GM12878 (cell line): ENCODE measurements around the gene FOXI1. TPM values are rescaled to one million over a fixed set of nuclear protein-coding genes. Genes with fewer than 3 reads are reported as not detected.

ENCODE experiments used
- ATAC-seq: fragments of 200-7000 bp; cut with Tn5 transposase; 3 replicates; pipeline ENCODE4 v1.9.1; 2020; ENCODE audit warnings: mild to moderate bottlenecking, moderate library complexity
- BruUV-seq: library from RNA; stranded (reverse); fragments of 400-500 nt; replicated peaks from 2 replicates; lab custom pipeline; 2021; lab: Mats Ljungman, UMichigan
- CTCF ChIA-PET: fragments of 300-600 bp; sonication (Branson Sonifier 250); formaldehyde crosslinking; extraction: SDS; loops from one replicate; lab custom pipeline; 2021; ENCODE audit warnings: inconsistent platforms; lab: Yijun Ruan, JAX
- POLR2A ChIA-PET: fragments of 350-600 bp; formaldehyde crosslinking; extraction: SDS; loops from one replicate; lab custom pipeline; 2021; ENCODE audit warnings: inconsistent platforms; lab: Charles Lee
- RAD21 ChIA-PET: fragments of 300-600 bp; sonication (Branson Sonifier 250); formaldehyde crosslinking; loops from one replicate; lab custom pipeline; 2023; ENCODE audit warnings: antibody characterized with exemption; ENCODE audit not compliant: unreplicated experiment; lab: Charles Lee
- SMC1A ChIA-PET: fragments of 300-600 bp; sonication (Branson Sonifier 250); formaldehyde crosslinking; loops from one replicate; lab custom pipeline; 2023; ENCODE audit not compliant: unreplicated experiment, uncharacterized antibody; lab: Charles Lee
- DNase-seq: peaks from one replicate; pipeline ENCODE4 v3.0.0-alpha.2; 2011; ENCODE audit warnings: low read depth, low spot score
- FAIRE-seq: peaks from 3 replicates; lab custom pipeline; 2011; peaks lifted over from hg19 to GRCh38; lab: Jason Lieb, UNC
- H2AFZ ChIP-seq: 2 replicates; pipeline ENCODE4 v1.6.0; 2011; ENCODE audit warnings: low read depth, low read length, control low read depth; ENCODE audit not compliant: control insufficient read depth
- H3K27ac ChIP-seq: 2 replicates; pipeline ENCODE4 v1.5.1; 2011; ENCODE audit warnings: control low read depth; ENCODE audit not compliant: control insufficient read depth, insufficient read depth
- H3K27me3 ChIP-seq, 2 experiments: replicated peaks in 1 of 2; 2 replicates each; pipeline versions ENCODE4 v1.6.0 to v1.6.1; 2011; ENCODE audit warnings: low read length in 1 of 2; ENCODE audit not compliant: control insufficient read depth in 2 of 2, insufficient read depth in 2 of 2
- H3K36me3 ChIP-seq, 2 experiments: 2 replicates each; pipeline ENCODE4 v1.5.1; 2011; ENCODE audit warnings: low read length in 1 of 2; ENCODE audit not compliant: control insufficient read depth in 2 of 2, insufficient read depth in 2 of 2
- H3K4me1 ChIP-seq: 2 replicates; pipeline ENCODE4 v1.6.1; 2011; ENCODE audit warnings: mild to moderate bottlenecking, low read length, moderate library complexity, mixed read lengths; ENCODE audit not compliant: control insufficient read depth, insufficient read depth
- H3K4me2 ChIP-seq: 2 replicates; pipeline ENCODE4 v1.6.0; 2011; ENCODE audit warnings: control low read depth; ENCODE audit not compliant: control insufficient read depth, insufficient read depth
- H3K4me3 ChIP-seq: fragments of 200-600 bp; sonication (generic); 2 replicates; pipeline ENCODE4 v1.5.1; 2016
- H3K79me2 ChIP-seq: 2 replicates; pipeline ENCODE4 v1.6.0; 2011; ENCODE audit warnings: low read length; ENCODE audit not compliant: control insufficient read depth, insufficient read depth
- H3K9ac ChIP-seq: 2 replicates; pipeline ENCODE4 v1.8.0; 2011; ENCODE audit warnings: low read length, control low read depth, mixed read lengths; ENCODE audit not compliant: control insufficient read depth, insufficient read depth
- H3K9me3 ChIP-seq: replicated peaks from 3 replicates; pipeline ENCODE4 v1.5.1; 2011; ENCODE audit warnings: mild to moderate bottlenecking, low read length; ENCODE audit not compliant: control insufficient read depth, insufficient read depth
- H4K20me1 ChIP-seq: 2 replicates; pipeline ENCODE4 v1.6.0; 2011; ENCODE audit not compliant: control insufficient read depth, insufficient read depth
- BACH1 ChIP-seq: fragments of 450-650 bp; IDR thresholded peaks from 2 replicates; pipeline ENCODE4 v1.6.1; 2017; ENCODE audit warnings: mild to moderate bottlenecking, borderline replicate concordance
- BHLHE40 ChIP-seq, 2 experiments: fragments of 450-650 bp in 1 of 2; IDR thresholded peaks; 2 replicates each; pipeline ENCODE4 v1.6.1; 2011 to 2017; ENCODE audit warnings: low read depth in 2 of 2, borderline replicate concordance in 1 of 2, improper control_type of control experiment in 1 of 2, low read length in 1 of 2, mild to moderate bottlenecking in 1 of 2
- CREM ChIP-seq: IDR thresholded peaks from 2 replicates; pipeline ENCODE4 v1.6.1; 2014; ENCODE audit warnings: antibody characterized with exemption, low read depth
- HCFC1 ChIP-seq: fragments of 150-350 bp; IDR thresholded peaks from 2 replicates; pipeline ENCODE4 v1.6.1; 2014; ENCODE audit warnings: low read length
- HDAC6 ChIP-seq: fragments of 200-600 bp; sonication (generic); IDR thresholded peaks from one replicate; pipeline ENCODE4 v1.8.0; 2017; ENCODE audit warnings: antibody characterized with exemption; ENCODE audit not compliant: unreplicated experiment
- IKZF2 ChIP-seq, 2 experiments: fragments of 450-650 bp; IDR thresholded peaks; 2 replicates each; pipeline ENCODE4 v1.6.1; 2017; ENCODE audit warnings: mild to moderate bottlenecking in 2 of 2, moderate library complexity in 2 of 2
- IRF3 ChIP-seq: fragments of 450-650 bp; IDR thresholded peaks from 2 replicates; pipeline ENCODE4 v1.6.1; 2014; ENCODE audit warnings: mild to moderate bottlenecking
- JUNB ChIP-seq: IDR thresholded peaks from 2 replicates; pipeline ENCODE4 v1.6.1; 2016; ENCODE audit warnings: antibody characterized with exemption, mild to moderate bottlenecking
- MEF2B ChIP-seq: fragments of 450-650 bp; IDR thresholded peaks from 2 replicates; pipeline ENCODE4 v1.6.1; 2018; ENCODE audit warnings: mild to moderate bottlenecking, moderate library complexity; ENCODE audit not compliant: partially characterized antibody, poor library complexity, severe bottlenecking
- NFYA ChIP-seq: IDR thresholded peaks from 2 replicates; pipeline ENCODE4 v1.6.1; 2011; ENCODE audit warnings: low read depth, mild to moderate bottlenecking, low read length, improper control_type of control experiment, borderline replicate concordance
- NFYB ChIP-seq: IDR thresholded peaks from 2 replicates; pipeline ENCODE4 v1.6.1; 2011; ENCODE audit warnings: low read depth, mild to moderate bottlenecking, low read length, improper control_type of control experiment, moderate library complexity; ENCODE audit not compliant: insufficient read depth
- NR2F1 ChIP-seq: fragments of 450-650 bp; conservative IDR thresholded peaks from 2 replicates; pipeline ENCODE4 v1.6.1; 2017; ENCODE audit warnings: mild to moderate bottlenecking
- PKNOX1 ChIP-seq: fragments of 450-650 bp; IDR thresholded peaks from 2 replicates; pipeline ENCODE4 v1.6.1; 2016; ENCODE audit warnings: mild to moderate bottlenecking
- POLR2A ChIP-seq: IDR thresholded peaks from 2 replicates; pipeline ENCODE4 v1.6.1; 2011; ENCODE audit warnings: low read depth, mild to moderate bottlenecking, low read length
- SUZ12 ChIP-seq: fragments of 200-600 bp; sonication (generic); IDR thresholded peaks from one replicate; pipeline ENCODE4 v1.6.1; 2018; ENCODE audit warnings: antibody characterized with exemption, mild to moderate bottlenecking; ENCODE audit not compliant: unreplicated experiment
- ZNF207 ChIP-seq: fragments of 450-650 bp; IDR thresholded peaks from 2 replicates; pipeline ENCODE4 v1.6.1; 2014; ENCODE audit warnings: antibody characterized with exemption, mild to moderate bottlenecking, borderline replicate concordance
- ZZZ3 ChIP-seq: IDR thresholded peaks from 2 replicates; pipeline ENCODE4 v1.6.1; 2011; ENCODE audit warnings: low read depth; ENCODE audit not compliant: control insufficient read depth, insufficient read length
- WGBS: methylation state at CpG from one replicate; pipeline ENCODE4 v1.1.6; 2016; ENCODE audit warnings: low lambda C conversion rate; ENCODE audit not compliant: insufficient replicate concordance, insufficient coverage; ENCODE audit errors: missing lambda C conversion rate; 5-methylcytosine and 5-hydroxymethylcytosine counted together
- in situ Hi-C: fragments of 300-500 bp; cut with MboI; formaldehyde crosslinking; loops from 9 replicates; pipeline ENCODE4 v1.14.3; 2018; ENCODE audit warnings: mixed read lengths
- intact Hi-C: fragments of 100-400 bp; cut with micrococcal nuclease; formaldehyde crosslinking; loops from one replicate; pipeline ENCODE4 v1.14.2; 2022; ENCODE audit not compliant: unreplicated experiment
- polyA plus RNA-seq, 11 experiments: library from polyadenylated mRNA; depleted of rRNA in 4 of 11; unstranded in 6 of 11; stranded (reverse) in 5 of 11; fragments of >200 nt; fragmentation: Nextera tagmentation in 4 of 11; fragmentation: Illumina TruSeq in 1 of 11; extraction: Ambion mirVana in 4 of 11; extraction: Trizol in 1 of 11; gene quantifications; 1 replicate in 1 of 11; 2 replicates in 10 of 11; pipeline versions ENCODE4 v1.2.1 to v1.2.3, GENCODE V29; 2011 to 2016; ENCODE audit warnings: inconsistent platforms in 2 of 11, missing spikeins in 2 of 11, low read depth in 1 of 11
- total RNA-seq, 4 experiments: library from RNA; depleted of rRNA in 3 of 4; stranded (reverse); fragments of >200 nt in 3 of 4; fragmentation: Illumina TruSeq in 1 of 4; extraction: Trizol in 1 of 4; gene quantifications; 2 replicates each; pipeline versions ENCODE4 v1.2.1 to v1.2.3, GENCODE V29; 2013 to 2021

Gene FOXI1
- total and polyA plus RNA-seq, 10 of the 15 experiments (the other 5 are each of a cell fraction or from before 2014, with no cell fraction given) = not detected

DNA sequence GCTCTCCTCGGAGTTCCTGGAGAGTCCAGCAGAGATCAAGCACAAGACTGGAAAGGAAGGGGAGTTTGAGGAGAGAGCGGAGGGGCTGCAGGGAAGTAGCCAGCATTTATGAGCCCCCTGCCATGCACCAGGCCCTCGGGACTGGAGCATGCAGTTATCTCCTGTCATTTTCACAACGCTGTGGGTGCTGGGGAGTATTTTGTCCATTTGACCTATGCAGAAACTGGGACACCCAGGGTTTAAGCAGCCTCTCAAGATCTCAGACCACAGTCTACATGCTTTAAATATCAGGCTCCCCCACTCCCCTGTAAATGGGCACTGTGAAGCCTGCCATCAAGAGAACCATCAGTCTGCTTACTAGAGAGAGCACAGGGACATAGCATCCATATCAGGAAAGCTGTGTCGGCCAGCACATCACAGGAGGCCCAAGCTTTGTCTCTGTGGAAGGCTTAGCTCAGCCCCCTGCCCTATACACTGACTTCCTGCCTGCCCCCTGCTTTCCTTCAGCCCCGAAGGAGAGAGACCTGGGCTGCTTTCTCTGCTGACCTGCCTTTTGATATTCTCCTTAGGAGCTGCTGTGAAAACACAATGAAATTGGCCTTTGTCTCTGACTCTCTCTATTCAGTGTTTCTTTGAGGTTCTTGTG, 7.3 kb downstream of the FOXI1 start:
- Histone ChIP-seq H2AFZ (no peak overlapping the region), H3K4me2 (no peak overlapping the region), H3K27me3 (peaks cover 0 to 1% of the 10 kb centered on the region in 2 experiments; a peak in 3 of 4 replicates), H4K20me1 (no peaks in the 10 kb centered on the region), H3K9me3 (no peaks in the 10 kb centered on the region), H3K79me2 (no peaks in the 10 kb centered on the region), H3K27ac (no peak overlapping the region), H3K4me3 (no peak overlapping the region), H3K9ac (no peak overlapping the region), H3K4me1 (no peaks in the 10 kb centered on the region)
- in situ Hi-C loops = no loop called here
- CTCF ChIA-PET = interaction anchor here (0.6 kb wide), 2 partner anchors 70 to 1820 kb away, joined by 3 read pairs; no protein-coding TSS in a partner anchor
- DNase-seq (no peak), FAIRE-seq (no peak)
- RAD21 ChIA-PET = no interaction called here
- POLR2A ChIA-PET = interaction anchor here (0.5 kb wide), 1 partner anchor 413 kb away, joined by 11 read pairs; no protein-coding TSS in a partner anchor
- intact Hi-C loops = no loop called here
- WGBS = 8% methylated on average over 6 of the region's 6 CpGs
- TF ChIP-seq POLR2A = no peak
- TF ChIP-seq NFYB = no peak
- no peak for TF ChIP-seq ZZZ3
- TF ChIP-seq, all 136 proteins: peak for 0
- H3K36me3 ChIP-seq = no peaks in the 10 kb centered on the region
- SMC1A ChIA-PET = no interaction called here
- ATAC-seq = no peak
- no TSS peak for BruUV-seq

DNA sequence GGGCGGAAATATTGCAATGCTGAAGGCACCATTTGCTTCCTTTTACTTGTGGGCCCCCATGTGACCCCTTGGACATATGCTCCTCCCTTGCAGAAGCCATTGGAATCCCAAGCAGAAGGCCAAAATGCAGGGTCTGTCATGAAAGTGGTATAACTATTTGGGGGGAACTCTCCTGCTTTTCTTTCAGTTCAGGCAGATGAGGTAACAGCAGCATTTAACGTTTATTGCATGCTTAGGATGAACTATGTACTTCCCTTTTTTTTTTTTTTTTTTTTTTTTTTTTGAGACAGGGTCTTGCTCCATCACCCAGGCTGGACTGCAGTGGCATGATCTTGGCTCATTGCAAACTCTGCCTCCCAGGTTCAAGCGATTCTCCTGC, 7.8 kb downstream of the FOXI1 start:
- in situ Hi-C loops = no loop called here
- Histone ChIP-seq H4K20me1 (no peaks in the 10 kb centered on the region), H3K27ac (no peak overlapping the region), H3K4me3 (no peak overlapping the region), H3K79me2 (no peaks in the 10 kb centered on the region), H3K4me1 (no peaks in the 10 kb centered on the region), H3K27me3 (peaks cover 0 to 1% of the 10 kb centered on the region in 2 experiments; a peak in 3 of 4 replicates), H2AFZ (no peak overlapping the region), H3K9me3 (no peaks in the 10 kb centered on the region), H3K9ac (no peak overlapping the region), H3K4me2 (no peak overlapping the region), H3K36me3 (no peaks in the 10 kb centered on the region)
- SMC1A ChIA-PET = no interaction called here
- RAD21 ChIA-PET = no interaction called here
- no peak for ATAC-seq
- 5% methylated on average over 3 of the region's 3 CpGs for WGBS
- FAIRE-seq = no peak
- no peak for DNase-seq
- POLR2A ChIA-PET = interaction anchor here (0.5 kb wide), 1 partner anchor 413 kb away, joined by 11 read pairs; no protein-coding TSS in a partner anchor
- BruUV-seq = no TSS peak
- intact Hi-C loops = no loop called here
- CTCF ChIA-PET = no interaction called here
- no peak for TF ChIP-seq NFYA
- no peak for TF ChIP-seq NR2F1
- TF ChIP-seq ZNF207 = no peak
- TF ChIP-seq CREM = no peak
- no peak for TF ChIP-seq BACH1
- TF ChIP-seq SUZ12 = no peak
- TF ChIP-seq IKZF2 (IDR thresholded peaks at IDR 0.05) = no peak
- TF ChIP-seq MEF2B = no peak
- TF ChIP-seq HDAC6 = no peak
- no peak for TF ChIP-seq PKNOX1
- no peak for TF ChIP-seq HCFC1
- TF ChIP-seq JUNB = no peak
- no peak for TF ChIP-seq BHLHE40 (IDR thresholded peaks at IDR 0.05; ENCODE audit: borderline replicate concordance in 1 of 2, low read depth in 2 of 2, low read length in 1 of 2)
- TF ChIP-seq IRF3 = no peak
